Myocyte (in vitro differentiated cells): ENCODE results near the gene TFR2. TPM values are rescaled to one million over a fixed set of nuclear protein-coding genes. Genes with fewer than 3 reads are reported as not detected.

Source experiments
- DNase-seq: peaks from one replicate; pipeline ENCODE4 v3.0.0-alpha.2; 2012; ENCODE audit warnings: low read depth
- polyA plus RNA-seq: library from polyadenylated mRNA; unstranded; fragments of >200 nt; gene quantifications from one replicate; pipeline ENCODE4 v1.2.1, GENCODE V29; 2012; ENCODE audit warnings: missing spikeins
- total RNA-seq: library from RNA; depleted of rRNA; stranded (reverse); fragments of >200 nt; gene quantifications from 2 replicates; pipeline ENCODE4 v1.2.3, GENCODE V29; 2014

The TFR2 gene
- total RNA-seq = not detected in 2 replicates
- 0.16 TPM for polyA plus RNA-seq

DNA sequence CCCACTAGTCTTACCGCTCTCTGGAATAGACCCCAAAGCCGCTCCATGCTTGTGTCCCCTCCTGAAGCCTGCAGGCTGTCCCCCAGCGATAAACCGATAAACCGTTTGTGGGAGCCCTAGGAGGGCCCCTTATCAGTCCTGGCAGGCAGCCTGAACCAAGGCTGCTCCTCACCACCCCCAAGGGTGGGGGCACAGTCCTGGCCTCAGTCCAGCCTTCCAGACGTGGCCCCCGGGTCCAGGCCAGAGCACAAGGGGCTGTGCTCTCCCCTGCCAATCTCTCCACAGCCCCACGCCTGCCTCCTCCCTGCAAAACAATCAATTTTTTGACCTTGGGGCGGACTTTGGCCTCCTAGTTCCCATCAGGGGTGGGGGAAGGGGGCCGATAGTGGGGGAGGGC, at the start of gene TFR2:
Gene TFR2, minus strand, starts transcription at position 90 of the 397 bp plus-strand sequence. Its CDS starts 43 bp downstream, at position 47.
- no peak for DNase-seq

DNA sequence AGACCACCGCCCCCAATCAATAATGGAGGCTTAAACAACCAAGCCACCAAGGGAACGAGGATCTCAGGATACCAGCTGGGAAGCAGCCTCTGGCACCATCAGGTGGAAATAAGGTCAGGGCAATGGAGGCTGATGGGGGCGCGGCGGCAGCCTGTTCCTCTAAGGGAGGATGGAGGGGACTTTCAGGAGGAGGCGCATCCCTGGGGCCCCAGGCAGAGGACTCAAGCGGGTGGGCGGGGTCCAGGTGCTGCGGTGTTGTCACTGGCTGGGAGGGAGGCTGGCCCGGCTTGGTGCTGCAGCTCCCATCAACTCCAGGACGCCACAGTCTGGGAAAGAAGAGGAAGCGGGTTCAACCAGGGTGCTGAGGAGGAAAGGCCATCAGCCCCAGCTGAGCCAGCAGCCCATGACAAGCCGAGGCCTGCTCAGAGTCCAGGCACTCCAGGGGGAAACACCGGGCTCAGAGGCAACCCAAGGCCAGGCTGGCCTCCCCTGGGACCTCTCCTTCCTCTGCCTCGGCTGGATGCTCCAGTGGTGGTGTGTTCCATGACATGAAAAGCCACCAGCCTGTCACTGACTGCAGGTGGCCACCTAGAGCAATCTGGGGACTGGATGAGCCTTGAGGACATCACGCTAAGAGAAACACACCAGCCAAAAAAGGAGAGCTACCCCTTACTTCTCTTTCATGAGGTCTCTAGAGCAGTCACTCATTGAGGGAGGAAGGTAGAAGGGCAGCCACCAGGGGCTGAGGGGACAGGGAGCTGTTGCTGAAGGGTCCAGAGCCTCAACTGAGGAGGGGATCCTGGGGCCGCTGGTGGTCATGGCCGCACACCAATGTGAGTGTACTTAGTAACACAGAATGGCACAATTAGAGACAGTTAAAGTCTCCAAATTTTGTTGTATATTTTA, 48.1 kb upstream of the TFR2 start:
- DNase-seq = no peak

DNA sequence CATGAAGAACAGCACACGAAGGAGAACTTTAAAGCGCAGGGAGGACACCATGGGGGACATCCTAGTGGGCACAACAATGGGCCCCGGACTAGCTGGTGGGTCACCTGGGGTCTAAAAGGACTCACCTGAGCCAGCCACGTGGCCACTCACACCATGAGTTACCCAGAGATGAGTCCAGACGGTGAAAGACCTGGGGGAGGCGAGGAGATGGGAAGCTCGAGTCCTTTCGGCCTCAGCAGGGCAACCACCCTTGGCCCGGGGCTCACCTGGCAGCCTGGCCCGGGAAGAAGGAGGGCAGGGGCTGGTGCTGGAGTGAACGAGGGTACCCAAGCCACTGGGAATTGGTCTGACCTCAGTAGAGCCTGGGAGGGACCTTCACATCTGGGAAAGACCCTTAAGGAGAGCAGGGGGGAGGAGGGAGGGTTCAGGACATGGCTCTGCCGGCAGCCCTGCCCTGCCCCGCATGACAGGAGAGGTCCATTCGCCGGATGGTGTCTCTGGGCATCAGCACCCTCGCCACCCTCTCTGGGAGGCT, 47.0 kb upstream of the TFR2 start:
- DNase-seq = no peak

DNA sequence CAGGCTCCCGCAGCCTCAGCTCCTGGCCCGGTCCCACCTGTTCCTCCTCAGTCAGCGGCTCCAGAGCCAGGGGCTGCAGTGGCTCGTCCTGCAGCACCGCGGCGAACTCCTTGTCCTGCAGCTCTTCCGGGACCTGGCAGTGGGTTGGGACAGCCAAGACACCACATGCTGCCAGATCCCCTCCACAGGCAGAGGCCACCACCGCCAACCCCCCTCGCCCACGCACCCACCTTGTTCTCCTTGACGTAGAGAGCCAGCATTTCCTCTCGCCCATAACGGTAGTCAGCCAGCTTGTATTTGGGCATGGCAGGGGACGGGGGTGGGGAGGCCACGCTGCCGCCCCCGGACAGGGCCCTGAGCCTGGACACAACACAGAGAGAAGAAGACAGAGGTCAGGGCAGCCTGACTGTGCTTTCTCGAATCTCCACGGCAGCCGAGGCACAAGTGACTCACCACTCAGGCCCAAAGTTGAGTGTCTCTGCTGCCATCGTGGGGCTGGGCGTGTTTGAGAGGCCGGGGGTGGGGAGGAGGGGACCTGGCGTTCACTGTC, 46.5 kb upstream of the TFR2 start:
- DNase-seq = no peak

DNA sequence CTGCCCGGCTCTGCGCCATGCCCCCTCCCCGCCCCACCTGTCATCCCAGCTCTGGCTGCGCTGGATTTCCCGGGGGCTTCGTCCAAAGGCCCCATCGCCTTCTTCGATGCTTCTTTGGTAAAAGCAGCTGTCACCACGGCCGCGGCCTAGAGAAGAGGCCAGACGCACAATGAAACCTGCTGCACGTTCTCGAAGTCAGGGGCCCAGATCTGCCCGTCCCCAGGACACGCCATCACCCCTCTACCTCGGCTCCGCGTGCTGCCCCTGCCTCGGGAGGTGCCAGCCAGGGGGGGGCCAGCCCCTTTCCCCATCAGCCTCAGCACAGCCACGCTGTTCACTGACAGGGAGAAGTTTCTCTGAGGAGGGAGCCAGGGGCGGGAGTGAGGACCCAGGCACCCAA, 45.9 kb upstream of the TFR2 start:
- no peak for DNase-seq

DNA sequence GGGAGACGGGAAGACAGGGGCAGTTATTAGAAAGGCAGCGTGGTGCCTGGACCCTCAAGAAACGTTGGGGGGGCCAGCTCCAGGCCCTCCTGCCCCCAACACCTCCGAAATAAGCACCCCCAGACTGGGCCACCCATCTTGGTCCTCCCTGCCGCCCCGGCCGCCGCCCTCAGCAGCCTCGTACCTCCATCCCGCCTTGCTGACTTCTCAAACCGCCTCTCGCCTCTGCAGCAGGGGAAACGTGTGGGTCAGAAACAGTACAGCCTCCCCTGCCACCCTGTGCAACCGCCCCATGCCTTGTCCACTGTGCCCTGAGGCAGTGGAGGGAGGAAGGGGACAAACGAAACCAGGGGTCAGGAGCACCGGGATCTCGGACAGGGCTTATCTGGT, 45.5 kb upstream of the TFR2 start:
- DNase-seq = no peak

DNA sequence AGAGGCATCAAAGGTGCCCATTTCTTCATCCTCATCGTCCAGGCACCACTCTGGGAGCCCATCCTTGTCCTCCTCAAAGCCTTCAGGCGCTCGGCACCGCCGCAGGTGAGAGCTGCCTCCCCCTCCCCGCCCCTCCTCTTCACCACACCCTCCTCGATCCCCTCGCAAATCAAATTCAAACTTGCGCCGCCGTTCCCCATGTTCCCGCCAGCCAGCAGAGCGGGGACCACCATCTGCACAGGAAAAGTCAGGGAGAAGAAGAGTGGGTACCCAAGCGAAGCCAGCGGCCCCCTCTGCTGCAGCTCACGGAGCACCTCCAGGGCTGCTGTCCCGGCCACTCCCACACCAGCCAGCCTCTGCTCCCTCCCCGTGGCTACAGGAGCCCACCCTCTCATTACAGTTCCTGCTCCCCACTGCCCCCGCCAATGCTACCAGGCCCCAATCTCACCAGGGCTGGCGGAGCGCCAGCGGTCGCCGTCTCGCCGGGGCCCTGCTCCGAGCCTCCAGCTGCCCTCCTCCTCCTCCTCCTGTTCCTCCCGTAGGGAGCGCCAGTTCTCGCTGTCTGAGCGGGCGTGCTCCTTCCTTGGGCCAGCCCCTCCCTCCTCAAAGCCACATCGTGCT, 45.0 kb upstream of the TFR2 start:
- no peak for DNase-seq

DNA sequence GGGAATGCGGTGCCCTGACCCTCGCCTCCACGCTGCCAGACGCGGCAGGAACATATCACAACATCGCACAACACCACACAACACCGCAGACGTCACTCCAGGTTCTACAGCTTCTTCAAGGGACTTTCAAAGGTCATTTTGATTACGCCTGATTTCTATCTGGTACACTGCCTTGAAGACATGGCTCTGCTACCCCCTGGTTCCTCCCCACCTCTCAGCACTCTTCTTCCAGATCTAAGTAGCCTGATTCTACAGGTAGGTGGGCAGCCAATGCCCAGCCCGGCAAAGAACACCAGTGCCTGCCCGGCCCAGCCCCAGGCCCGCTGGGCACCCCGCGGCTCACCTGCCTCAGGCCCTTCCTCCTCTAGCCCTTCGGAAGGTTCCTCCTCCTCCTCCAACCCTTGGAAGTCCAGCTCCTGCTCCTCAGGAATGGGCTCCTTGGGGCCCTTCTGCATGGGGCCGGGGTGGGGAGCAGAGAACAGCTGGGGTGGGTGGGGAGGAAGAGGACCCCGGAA, 44.3 kb upstream of the TFR2 start:
- DNase-seq = no peak

DNA sequence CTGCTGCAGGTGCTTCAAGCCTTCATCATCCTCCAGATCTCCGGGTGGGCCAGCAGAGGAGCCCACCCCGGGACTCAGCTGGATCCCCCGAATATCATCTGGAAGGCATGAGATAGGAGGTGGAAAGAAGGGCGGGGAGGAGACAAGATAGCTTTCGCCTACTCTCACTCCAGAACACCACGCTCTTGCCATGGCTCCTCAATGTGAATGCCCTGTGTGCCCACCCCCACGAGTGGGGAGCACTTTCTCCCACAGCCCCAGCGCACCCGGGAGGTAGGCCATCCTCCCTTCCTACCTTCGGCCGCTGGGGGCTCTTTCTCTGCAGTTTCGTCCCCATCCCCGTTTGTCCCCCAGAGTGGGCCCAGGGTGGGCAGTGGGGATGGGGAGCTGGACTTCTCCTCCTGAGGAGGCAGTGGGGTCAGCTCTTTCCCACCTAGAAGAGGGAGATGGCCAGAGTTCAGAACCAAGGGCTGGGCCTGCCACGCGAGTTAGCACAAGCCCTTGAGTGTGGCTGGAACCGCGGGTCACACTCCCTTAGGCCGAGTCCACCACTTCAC, 43.8 kb upstream of the TFR2 start:
- no peak for DNase-seq

DNA sequence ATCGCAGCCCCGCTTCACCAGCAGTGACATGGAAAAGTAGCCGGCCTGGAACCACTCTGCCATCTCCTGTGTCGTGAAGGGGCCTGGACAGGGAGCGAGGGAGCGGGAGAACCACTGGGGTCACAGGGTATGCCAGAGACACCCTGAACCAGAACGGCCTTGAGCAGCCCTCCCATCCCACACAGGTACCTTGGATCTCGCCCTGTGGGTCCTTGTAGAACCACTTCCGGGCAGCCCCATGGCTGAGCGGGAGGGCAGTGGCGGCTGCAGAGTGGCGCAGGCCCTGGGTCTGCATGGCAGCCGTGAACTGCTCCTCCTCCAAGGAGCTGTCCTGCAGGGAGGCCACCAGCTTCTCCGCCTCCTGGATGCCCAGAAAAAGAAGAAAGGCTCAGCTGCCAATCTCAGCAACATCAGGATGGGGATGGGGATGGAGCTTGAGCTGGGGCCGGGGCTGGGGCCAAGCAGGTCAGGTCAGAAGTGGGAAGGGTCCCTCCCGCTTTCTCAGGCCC, 43.2 kb upstream of the TFR2 start:
- no peak for DNase-seq

DNA sequence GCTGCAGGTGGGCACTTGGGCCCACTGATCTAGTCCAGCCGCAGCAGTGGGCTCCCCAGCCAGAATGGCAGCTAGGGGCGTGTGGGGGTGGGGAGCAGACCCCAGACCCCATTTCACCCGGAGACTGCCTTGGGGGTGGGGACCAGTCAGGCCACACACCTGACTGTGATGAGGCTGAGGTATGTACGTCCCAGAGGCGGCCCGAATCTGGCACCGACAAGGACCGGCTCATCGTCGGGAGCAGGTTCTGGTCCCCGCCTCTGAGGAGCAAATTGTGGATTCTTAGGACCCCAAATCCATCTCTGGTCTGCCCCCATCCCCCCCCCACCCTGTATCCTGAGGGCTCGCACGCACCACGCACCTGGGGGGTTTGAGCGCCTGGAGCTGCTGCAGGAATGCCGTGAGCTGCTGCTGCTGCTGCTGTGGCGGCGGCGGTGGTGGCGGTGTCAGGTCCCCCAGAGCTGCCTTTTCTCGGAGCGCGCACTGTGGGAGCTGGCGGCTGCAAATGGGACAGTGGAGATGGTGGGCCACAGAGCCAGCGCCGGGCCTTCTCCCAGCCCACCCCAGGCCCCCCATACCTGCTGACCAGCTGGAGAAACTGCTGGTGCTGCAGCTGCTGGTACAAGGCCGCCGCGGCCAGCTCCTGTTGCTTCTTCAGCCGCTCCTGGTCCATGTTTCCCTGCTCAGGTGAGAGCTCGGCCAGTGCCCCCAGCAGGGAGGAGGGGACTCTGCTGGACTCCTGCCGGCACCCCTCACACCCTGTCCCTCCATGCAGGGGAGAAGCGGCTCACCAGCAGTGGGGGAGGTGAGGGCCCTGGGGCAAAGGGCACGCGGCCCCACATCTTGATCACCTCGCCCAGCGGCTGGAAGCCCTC, 42.5 kb upstream of the TFR2 start:
- DNase-seq = no peak

DNA sequence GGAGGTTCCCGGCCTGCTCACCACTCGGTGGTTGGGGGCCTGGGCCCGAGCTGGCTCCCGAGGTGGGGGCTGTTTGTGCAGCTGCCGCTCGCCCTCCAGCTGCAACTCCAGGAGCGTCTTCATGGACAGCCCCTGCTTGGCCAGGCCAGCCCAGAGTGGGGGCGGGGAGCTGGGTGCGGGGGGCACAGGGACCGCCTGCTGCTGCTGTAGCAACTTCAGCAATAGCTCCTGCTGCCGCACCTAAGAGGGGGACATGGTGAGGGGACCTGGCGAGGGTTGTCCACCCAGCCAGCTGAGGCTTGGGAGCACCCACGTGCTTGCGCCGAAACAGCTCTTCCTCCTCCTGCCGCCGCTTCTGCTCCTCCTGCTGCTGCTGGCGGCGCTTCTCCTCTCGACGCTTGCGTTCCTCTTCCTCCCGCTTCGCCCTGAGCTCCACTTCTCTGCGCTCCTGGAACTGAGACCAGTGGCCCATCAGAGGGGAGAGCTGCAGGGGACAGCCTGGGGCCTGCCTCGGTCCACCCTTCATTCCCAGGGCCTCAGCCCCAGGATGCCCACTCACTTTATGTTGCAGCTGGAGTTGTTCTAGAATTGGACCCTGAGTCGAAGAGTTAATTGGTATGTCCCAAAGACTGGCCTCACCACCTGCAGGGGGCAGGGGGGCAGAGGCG, 41.8 kb upstream of the TFR2 start:
- DNase-seq = no peak

DNA sequence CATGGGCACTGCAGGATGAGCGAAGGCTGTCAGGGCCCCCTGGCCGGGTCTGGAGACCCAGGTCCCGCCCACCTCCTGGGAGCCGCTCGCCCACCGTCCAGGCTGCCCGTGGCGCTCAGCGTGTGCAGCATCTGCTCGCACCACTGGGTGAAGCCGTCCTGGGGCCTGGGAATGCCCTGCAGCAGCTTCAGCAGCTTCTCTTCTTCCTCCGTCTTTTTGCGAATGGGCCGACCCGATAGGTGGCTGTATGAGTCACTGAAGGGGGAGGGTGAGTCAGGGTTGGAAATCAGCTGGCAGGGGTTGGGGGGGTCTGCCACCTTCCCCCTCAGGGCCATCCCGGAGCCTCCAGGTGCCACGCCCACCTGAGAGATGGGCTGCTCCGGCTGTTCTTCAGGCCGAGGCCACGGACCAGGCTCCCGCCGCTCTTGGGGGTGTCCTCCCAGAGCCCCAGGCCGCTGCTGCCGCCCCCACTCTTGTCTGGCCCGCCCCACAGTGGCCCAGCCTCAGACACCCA, 40.9 kb upstream of the TFR2 start:
- no peak for DNase-seq

DNA sequence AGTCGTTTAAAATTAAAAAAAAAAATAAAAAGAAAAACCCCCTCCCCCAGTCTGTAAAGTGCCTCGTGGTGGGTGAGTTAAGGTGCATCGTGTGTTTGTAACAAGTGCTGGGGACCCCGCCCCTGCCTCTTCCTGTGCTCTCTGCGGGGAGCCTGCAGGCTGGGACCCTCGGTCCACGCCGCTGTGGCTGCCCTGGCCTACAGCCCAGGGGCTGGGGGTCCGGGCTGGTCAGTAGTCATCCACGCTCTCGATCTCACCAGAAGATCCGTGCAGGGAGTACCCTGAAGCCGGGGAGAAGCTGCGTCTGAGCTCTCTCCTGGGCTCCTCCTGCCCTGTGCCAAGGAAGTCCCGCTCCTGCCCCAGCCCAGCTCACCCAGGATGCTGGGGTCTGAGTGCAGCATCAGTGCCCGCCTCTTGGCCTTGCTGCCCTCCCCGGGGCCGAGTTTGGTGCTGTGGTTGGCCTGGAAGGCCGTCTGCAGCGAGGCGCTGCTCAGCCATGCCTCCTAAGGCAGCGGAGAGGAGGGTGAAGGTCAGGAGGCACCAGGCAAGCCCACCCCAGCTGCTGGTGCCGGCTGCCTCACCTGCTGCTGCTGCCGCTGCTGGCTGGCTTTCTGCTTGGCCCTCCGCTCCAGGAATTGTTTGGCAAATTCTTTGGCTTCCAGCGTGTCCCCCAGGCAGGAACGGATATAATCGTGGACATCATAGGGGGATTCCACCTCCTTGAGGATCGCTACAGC, 40.3 kb upstream of the TFR2 start:
- DNase-seq = no peak

DNA sequence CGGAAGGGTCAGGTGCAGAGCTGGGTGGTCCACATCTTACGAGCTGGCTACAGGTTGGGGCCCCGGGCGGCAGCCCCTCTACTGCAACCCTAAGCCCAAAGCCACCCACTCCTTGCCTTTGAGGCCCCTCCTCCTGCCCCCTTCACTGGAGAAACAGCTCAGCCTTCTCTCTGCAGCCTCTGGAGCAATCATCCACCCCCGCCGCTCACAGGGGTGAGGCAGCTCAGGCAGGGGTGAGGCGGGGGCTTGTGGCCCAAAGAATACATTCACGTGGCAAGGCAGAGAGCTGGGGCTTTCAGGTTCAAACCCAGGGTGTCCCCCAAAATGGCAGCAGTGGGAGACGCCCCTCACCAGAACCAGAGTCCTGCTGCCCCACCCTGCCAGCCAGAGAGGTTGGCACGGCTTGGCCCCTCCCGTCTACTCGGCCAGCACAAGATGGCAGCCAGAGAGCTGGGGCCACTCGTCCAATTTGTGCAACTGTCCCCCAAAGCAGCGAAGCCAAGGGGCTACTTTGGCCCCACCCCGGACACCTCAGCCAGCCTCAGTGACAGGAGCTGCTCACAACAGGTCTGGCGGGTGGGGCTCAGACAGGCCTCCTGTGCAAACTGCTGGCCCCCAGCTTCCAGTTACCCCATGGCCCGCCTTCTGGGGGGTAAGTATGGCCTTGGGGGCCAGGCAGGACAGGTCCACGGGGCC, 39.4 kb upstream of the TFR2 start:
- DNase-seq = no peak

DNA sequence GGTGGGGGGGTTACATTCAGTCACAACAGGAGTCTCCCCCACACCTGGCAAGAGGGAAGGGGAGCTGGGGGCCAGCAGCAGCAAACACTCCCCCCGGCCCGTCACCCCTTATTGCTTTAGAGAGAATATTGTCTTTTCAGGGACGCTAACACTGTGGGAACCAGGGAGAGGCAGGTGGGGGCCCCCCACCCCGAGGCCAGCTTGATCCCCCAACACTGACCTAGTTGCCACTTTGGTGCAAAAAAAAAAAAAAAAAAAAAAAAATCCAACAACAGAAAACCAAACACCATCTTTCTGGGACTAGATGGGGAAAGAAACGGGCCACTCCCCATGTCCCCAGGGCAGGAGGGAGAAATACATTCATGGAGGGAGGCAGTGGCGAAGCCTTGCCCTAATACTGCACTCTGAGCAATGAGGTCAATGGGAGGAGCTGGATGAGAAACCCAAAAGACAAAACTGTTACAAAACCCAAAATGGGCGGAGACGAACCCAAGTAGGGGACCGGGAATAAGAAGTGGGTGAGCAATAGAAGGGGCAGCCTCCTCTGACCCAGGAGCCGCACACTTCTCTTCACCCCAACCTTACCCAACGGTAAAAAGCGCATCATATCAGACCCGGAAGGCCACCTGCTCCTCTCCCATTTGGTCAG, 38.7 kb upstream of the TFR2 start:
- DNase-seq = no peak

DNA sequence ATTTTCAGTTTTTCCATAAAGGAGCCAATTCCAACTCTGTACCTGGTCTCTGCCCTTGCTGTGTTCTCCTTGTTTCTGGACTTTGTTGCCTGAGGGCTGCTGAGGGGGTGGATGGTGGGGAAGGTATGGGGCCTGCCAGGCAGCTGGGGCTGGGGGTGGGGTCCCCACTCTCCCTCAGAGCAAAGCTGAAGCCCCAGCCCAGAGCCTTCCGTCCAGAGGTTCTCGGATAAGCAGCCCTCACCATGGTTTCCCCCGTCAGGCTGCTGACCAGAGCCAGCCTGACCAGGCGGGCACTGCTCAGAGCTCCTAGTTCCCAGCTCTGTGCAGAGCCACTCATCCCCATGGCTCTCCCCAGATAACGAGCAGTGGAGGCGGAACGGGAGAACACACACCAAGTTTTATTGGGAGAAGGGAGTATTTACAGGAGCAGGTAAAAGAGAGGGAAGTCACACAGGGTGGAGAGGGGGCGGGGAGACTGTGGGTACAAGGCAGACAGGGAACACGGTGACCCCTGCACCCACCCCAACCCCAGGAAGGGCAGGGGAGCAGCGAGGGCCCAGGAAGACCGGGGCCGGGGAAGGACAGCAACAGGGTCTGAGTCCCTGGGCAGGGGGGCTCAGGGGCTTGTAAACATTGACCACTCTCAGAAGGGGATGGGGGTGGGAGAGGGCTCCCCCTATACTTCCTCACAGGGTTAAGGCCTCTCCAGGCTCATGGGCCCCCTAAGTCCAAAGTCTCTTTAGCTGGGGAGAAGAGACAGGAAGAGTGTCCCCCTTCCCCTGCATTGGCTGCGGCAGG, 38.0 kb upstream of the TFR2 start:
- DNase-seq = no peak
